HG03520 (cell line): ENCODE results near the gene EIF4E3.

Source experiments
- ATAC-seq: cut with Tn5 transposase; IDR thresholded peaks from one replicate; pipeline ENCODE4 v1.9.1; 2021; ENCODE audit warnings: mild to moderate bottlenecking, moderate library complexity; ENCODE audit not compliant: unreplicated experiment

Gene EIF4E3

GRCh38 chr3:71724171-71724453 lies 1.1 kb downstream of the EIF4E3 start:
- ATAC-seq: no peak

- no peak for ATAC-seq
Observed at GRCh38 chr3:71723452-71724170, 1.6 kb downstream of the EIF4E3 start.

GRCh38 chr3:71722693-71723092 lies 2.5 kb downstream of the EIF4E3 start:
- no peak for ATAC-seq

GRCh38 chr3:71721651-71722157 lies 3.5 kb downstream of the EIF4E3 start:
- ATAC-seq: no peak

GRCh38 chr3:71721002-71721401 lies 4.2 kb downstream of the EIF4E3 start:
- no peak for ATAC-seq

GRCh38 chr3:71718072-71718471 lies 7.1 kb downstream of the EIF4E3 start:
- no peak for ATAC-seq

GRCh38 chr3:71714595-71714994 lies 10.6 kb downstream of the EIF4E3 start:
- no peak for ATAC-seq

GRCh38 chr3:71713041-71713440 lies 12.2 kb downstream of the EIF4E3 start:
- ATAC-seq: no peak

- peak; percentile 65 for ATAC-seq
Observed at GRCh38 chr3:71710906-71711494, 14.2 kb downstream of the EIF4E3 start.

- no peak for ATAC-seq
Observed at GRCh38 chr3:71709908-71710511, 15.2 kb downstream of the EIF4E3 start.

- no peak for ATAC-seq
Observed at GRCh38 chr3:71708476-71709105, 16.6 kb downstream of the EIF4E3 start.

- ATAC-seq: no peak
Observed at GRCh38 chr3:71707595-71707994, 17.6 kb downstream of the EIF4E3 start.

GRCh38 chr3:71705681-71706080 lies 19.5 kb downstream of the EIF4E3 start:
- no peak for ATAC-seq

GRCh38 chr3:71704915-71705314 lies 20.3 kb downstream of the EIF4E3 start:
- no peak for ATAC-seq

GRCh38 chr3:71703797-71704196 lies 21.4 kb downstream of the EIF4E3 start:
- ATAC-seq: no peak

- no peak for ATAC-seq
Observed at GRCh38 chr3:71702131-71703024, 22.8 kb downstream of the EIF4E3 start.

GRCh38 chr3:71701251-71701762 lies 23.9 kb downstream of the EIF4E3 start:
- ATAC-seq: no peak

GRCh38 chr3:71695000-71695482 lies 30.2 kb downstream of the EIF4E3 start:
- ATAC-seq: no peak

- ATAC-seq: no peak
Observed at GRCh38 chr3:71694358-71694999, 30.7 kb downstream of the EIF4E3 start.

- no peak for ATAC-seq
Observed at GRCh38 chr3:71693641-71694040, 31.6 kb downstream of the EIF4E3 start.
